ENCODE data around the gene MAML2. TPM values are rescaled to one million over a fixed set of nuclear protein-coding genes. Genes with fewer than 3 reads are reported as not detected.

MAML2 gene
- total RNA-seq, 4 donors from 2014 or later, result 17.6 to 31.6 (median 25.8) TPM

- DNase-seq (ENCODE audit: low spot score in 2 of 2), result no peak
- no peak for TF ChIP-seq POLR2A (IDR thresholded peaks at IDR 0.05)
- TF ChIP-seq, protein P1, sequence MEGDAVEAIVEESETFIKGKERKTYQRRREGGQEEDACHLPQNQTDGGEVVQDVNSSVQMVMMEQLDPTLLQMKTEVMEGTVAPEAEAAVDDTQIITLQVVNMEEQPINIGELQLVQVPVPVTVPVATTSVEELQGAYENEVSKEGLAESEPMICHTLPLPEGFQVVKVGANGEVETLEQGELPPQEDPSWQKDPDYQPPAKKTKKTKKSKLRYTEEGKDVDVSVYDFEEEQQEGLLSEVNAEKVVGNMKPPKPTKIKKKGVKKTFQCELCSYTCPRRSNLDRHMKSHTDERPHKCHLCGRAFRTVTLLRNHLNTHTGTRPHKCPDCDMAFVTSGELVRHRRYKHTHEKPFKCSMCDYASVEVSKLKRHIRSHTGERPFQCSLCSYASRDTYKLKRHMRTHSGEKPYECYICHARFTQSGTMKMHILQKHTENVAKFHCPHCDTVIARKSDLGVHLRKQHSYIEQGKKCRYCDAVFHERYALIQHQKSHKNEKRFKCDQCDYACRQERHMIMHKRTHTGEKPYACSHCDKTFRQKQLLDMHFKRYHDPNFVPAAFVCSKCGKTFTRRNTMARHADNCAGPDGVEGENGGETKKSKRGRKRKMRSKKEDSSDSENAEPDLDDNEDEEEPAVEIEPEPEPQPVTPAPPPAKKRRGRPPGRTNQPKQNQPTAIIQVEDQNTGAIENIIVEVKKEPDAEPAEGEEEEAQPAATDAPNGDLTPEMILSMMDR (IDR thresholded peaks at IDR 0.05), result no peak
- intact Hi-C loops (cut with DNase I; ENCODE audit: low total_unique reads), result no loop called here
- 32 to 55% methylated on average over 2 of the region's 2 CpGs for WGBS, 2 donors
- no peak overlapping the region for H3K4me3 ChIP-seq (ENCODE audit: low read depth, poor library complexity, severe bottlenecking)
These were observed 220.4 kb downstream of the MAML2 start for GRCh38 chr11:96122601-96123074.

GRCh38 chr11:96119211-96119610 lies 223.8 kb downstream of the MAML2 start:
- TF ChIP-seq POLR2A (IDR thresholded peaks at IDR 0.05), result no peak
- TF ChIP-seq, protein P1 (IDR thresholded peaks at IDR 0.05), result no peak
- no peak for DNase-seq (ENCODE audit: low spot score in 2 of 2)
- intact Hi-C loops (cut with DNase I; ENCODE audit: low total_unique reads), result no loop called here
- 61 to 97% methylated on average over 3 of the region's 3 CpGs for WGBS, 2 donors
- H3K4me3 ChIP-seq (ENCODE audit: low read depth, poor library complexity, severe bottlenecking), result no peak overlapping the region

GRCh38 chr11:96116376-96116775 lies 226.6 kb downstream of the MAML2 start:
- TF ChIP-seq POLR2A (IDR thresholded peaks at IDR 0.05), result no peak
- TF ChIP-seq, protein P1 (IDR thresholded peaks at IDR 0.05), result no peak
- no peak overlapping the region for H3K4me3 ChIP-seq (ENCODE audit: low read depth, poor library complexity, severe bottlenecking)
- DNase-seq (ENCODE audit: low spot score in 2 of 2), result no peak
- 96 to 100% methylated on average over 3 of the region's 3 CpGs for WGBS, 2 donors
- intact Hi-C loops (cut with DNase I; ENCODE audit: low total_unique reads), result no loop called here

- no peak for TF ChIP-seq POLR2A (IDR thresholded peaks at IDR 0.05)
- TF ChIP-seq, protein P1 (IDR thresholded peaks at IDR 0.05), result no peak
- WGBS, 2 donors, result 44 to 58% methylated on average over 5 of the region's 5 CpGs
- no peak overlapping the region for H3K4me3 ChIP-seq (ENCODE audit: low read depth, poor library complexity, severe bottlenecking)
- no peak for DNase-seq (ENCODE audit: low spot score in 2 of 2)
- intact Hi-C loops (cut with DNase I; ENCODE audit: low total_unique reads), result no loop called here
These were observed 228.6 kb downstream of the MAML2 start for GRCh38 chr11:96114178-96115064.

DNA sequence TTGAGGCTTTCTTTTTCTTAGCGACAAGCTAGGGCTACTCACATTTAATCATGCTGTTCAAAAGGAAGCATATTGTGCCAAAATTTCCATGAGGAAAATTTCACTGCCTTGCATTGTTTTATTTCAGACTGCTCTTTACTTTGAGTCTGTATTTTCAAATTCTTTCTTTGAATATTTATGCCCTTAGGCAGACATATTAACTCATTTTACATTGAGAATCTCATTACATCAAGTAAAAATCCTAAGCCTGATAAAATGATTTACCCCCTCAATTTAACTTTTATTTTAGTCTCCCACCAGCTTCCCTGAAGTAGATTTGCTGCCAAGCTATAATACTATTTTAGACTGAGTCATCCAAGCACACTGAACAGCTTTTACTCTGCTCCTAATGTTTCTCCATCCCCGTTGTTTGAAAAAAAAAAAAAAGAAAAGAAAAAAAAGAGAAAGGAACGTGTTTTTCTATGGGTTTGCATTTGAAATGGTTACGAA lies 229.8 kb downstream of the MAML2 start:
- 18 to 22% methylated on average over 4 of the region's 4 CpGs for WGBS, 2 donors
- intact Hi-C loops (cut with DNase I; ENCODE audit: low total_unique reads), result no loop called here
- H3K4me3 ChIP-seq (ENCODE audit: low read depth, poor library complexity, severe bottlenecking), result no peak overlapping the region
- no peak for DNase-seq (ENCODE audit: low spot score in 2 of 2)
- no peak for TF ChIP-seq POLR2A (IDR thresholded peaks at IDR 0.05)
- TF ChIP-seq, protein P1 (IDR thresholded peaks at IDR 0.05), result no peak
